Large intestine (tissue), 3 donors: ENCODE results near the gene RAB20. TPM values are rescaled to one million over a fixed set of nuclear protein-coding genes. Genes with fewer than 3 reads are reported as not detected.
A peak's percentile ranks its signal among the peaks of the same experiment; 100 is the strongest.

ENCODE experiments used
- DNase-seq, 2 donors: peaks; one replicate each; pipeline versions ENCODE4 v3.0.0 to v3.0.0-alpha.2; 2013
- H3K27ac ChIP-seq: one replicate; pipeline ENCODE4 v1.5.1; 2013; ENCODE audit warnings: low read length
- H3K27me3 ChIP-seq: 2 replicates; pipeline ENCODE4 v1.6.1; 2013; ENCODE audit warnings: low read length; ENCODE audit not compliant: control insufficient read depth, insufficient read depth
- H3K36me3 ChIP-seq: 2 replicates; pipeline ENCODE4 v1.6.1; 2013; ENCODE audit warnings: low read length; ENCODE audit not compliant: control insufficient read depth, insufficient read depth
- H3K4me1 ChIP-seq: one replicate; pipeline ENCODE4 v1.6.1; 2013; ENCODE audit warnings: low read length; ENCODE audit not compliant: control insufficient read depth, insufficient read depth
- H3K4me3 ChIP-seq: one replicate; pipeline ENCODE4 v1.5.1; 2013; ENCODE audit warnings: low read length
- H3K9me3 ChIP-seq: one replicate; pipeline ENCODE4 v1.6.1; 2013; ENCODE audit warnings: mild to moderate bottlenecking, low read depth, low read length, moderate library complexity; ENCODE audit not compliant: control insufficient read depth
- WGBS: methylation state at CpG from one replicate; pipeline ENCODE4 v1.1.5; 2013; ENCODE audit warnings: low lambda C conversion rate; ENCODE audit not compliant: insufficient coverage; 5-methylcytosine and 5-hydroxymethylcytosine counted together
- polyA plus RNA-seq: library from polyadenylated mRNA; unstranded; fragments of 120-200 nt; gene quantifications from one replicate; pipeline ENCODE4 v1.2.1, GENCODE V29; 2013

RAB20 gene
- polyA plus RNA-seq, 1 donor, result 23.9 TPM

DNA sequence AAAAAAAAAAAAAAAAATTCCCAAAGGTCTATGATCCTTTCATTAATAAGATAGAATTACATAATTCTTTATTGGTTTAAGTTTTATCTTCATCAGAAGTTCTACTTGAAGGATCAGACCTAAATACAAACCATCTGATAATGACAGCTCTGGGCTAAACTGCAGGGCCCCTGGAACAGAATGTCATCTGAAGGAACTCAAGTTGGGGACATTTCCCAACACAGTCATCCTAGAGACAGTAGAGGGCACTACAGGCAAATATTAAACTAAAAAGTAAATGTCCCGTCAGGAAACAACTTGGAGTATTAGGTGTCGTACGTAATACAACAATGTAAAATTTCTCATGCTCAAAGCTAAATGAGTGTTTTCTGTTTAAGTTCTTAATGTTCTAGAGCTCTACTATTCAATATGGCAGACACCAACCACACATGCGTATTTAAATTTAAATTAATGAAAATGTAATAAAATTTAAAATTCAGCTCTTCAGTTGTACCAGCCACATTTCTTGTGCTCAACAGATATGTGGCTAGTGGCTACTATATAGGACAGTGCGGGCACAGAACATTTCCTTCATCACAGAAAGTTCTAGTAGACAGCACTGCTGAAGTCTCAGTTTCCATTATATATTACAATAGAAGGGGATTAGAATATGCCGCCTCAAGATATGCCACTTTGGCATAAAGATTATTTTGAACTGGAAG lies 32.1 kb upstream of the RAB20 start:
- peak; percentile 43 to 64 for DNase-seq

GRCh38 chr13:110592665-110593064 lies 31.1 kb upstream of the RAB20 start:
- Histone ChIP-seq H3K27ac (no peak overlapping the region), H3K9me3 (no peaks in the 10 kb centered on the region), H3K27me3 (no peaks in the 10 kb centered on the region), H3K4me3 (no peak overlapping the region), H3K36me3 (no peaks in the 10 kb centered on the region), H3K4me1 (no peaks in the 10 kb centered on the region)
- 100% methylated on average over 1 of the region's 2 CpGs for WGBS
- DNase-seq, result no peak

More for the DNA sequence above, 32.1 kb upstream of the RAB20 start:
- no peaks in the 10 kb centered on the region for H3K27me3 ChIP-seq
- 100% methylated on average over 1 of the region's 6 CpGs for WGBS
- H3K4me1 ChIP-seq, result no peaks in the 10 kb centered on the region
- no peaks in the 10 kb centered on the region for H3K9me3 ChIP-seq
- H3K4me3 ChIP-seq, result no peak overlapping the region
- H3K36me3 ChIP-seq, result no peaks in the 10 kb centered on the region
- H3K27ac ChIP-seq, result no peak overlapping the region

DNA sequence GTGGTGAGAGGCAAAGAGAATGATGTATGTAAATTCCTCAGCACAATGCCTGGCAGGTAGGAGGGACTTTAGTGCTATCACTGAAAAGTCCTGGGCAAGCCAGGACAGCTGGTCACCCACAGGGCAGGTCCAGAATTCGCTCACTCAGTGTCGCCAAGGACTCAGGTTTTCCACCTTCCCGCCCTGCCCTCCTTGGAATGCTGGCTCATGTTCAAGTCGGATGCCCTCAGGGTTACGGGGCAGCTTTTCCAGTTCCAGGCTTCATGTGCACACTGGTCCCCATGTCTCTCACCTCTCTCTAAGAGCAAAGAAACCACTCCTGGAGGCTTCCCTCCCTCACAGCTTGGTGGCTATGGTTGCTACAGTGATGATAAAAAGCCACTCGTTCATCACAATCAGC lies 29.1 kb upstream of the RAB20 start:
- no peak for DNase-seq
- Histone ChIP-seq H3K36me3 (no peaks in the 10 kb centered on the region), H3K4me3 (no peak overlapping the region), H3K9me3 (no peaks in the 10 kb centered on the region), H3K4me1 (no peaks in the 10 kb centered on the region), H3K27ac (no peak overlapping the region), H3K27me3 (no peaks in the 10 kb centered on the region)
- no CpG with 5 or more reads among the region's 6 CpGs for WGBS

DNA sequence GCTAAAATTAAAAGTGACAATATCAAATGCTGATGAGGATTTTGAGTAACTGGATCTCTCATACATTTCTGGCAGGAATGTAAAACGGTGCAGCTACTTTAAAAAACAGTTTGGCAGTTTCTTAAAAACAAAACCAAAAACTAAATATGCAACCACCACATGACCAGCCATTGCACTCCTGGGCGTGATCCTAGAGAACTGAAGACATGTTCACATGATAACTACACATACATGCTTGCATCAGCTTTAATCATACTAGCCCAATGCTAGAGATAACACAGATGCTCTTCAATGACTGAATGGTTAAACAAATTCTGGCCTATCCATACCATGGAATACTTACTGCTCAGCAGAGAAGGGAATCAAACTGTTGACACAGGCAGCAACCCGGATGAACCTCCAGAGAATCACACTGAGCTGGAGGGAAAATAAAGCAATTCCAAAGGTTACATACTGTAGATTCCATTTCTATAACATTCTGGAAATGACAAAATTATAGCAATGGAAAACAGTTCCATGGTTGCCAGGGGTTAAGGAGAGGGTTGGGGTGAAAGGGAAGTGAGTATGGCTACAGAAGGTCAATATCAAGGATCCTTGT lies 28.4 kb upstream of the RAB20 start:
- no CpG with 5 or more reads among the region's 3 CpGs for WGBS
- no peaks in the 10 kb centered on the region for H3K27me3 ChIP-seq
- H3K4me1 ChIP-seq, result no peaks in the 10 kb centered on the region
- H3K36me3 ChIP-seq, result no peaks in the 10 kb centered on the region
- no peaks in the 10 kb centered on the region for H3K9me3 ChIP-seq
- no peak overlapping the region for H3K4me3 ChIP-seq
- no peak overlapping the region for H3K27ac ChIP-seq
- no peak for DNase-seq

DNA sequence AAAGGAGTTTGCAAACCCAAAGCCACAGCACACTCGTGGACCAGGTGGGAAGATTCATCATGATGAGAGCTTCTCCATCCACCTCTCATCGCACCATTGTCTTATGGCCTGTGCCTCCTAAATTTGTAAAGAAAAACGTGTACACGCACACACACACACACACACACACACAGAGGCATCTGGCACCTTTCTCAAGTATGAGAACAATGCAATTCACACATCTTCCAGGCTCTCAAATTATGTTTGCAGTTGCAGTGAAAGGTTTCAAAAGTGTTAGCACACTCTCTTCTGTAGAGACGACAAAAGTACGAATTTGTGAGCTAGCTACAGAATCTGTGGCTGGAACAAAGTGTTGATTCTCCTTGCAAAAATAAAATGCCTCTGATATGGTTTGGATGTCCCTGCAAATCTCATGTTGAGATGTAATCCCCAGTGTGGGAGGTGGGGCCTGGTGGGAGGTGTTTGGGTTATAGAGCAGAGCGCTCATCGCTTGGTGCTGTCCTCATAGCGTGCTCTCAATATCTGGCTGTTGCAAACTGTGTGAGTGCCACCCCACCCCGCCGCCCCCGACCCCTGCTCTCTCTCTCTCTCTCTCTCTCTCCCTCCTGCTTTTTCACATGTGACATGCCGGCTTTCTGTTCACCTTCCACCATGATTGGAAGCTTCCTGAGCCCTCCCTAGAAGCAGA lies 21.8 kb upstream of the RAB20 start:
- Histone ChIP-seq H3K27me3 (no peaks in the 10 kb centered on the region), H3K4me3 (no peak overlapping the region), H3K4me1 (no peaks in the 10 kb centered on the region), H3K27ac (no peak overlapping the region), H3K36me3 (no peaks in the 10 kb centered on the region), H3K9me3 (peaks cover 3% of the 10 kb centered on the region)
- DNase-seq, result no peak
- WGBS, result 87% methylated on average over 3 of the region's 13 CpGs

DNA sequence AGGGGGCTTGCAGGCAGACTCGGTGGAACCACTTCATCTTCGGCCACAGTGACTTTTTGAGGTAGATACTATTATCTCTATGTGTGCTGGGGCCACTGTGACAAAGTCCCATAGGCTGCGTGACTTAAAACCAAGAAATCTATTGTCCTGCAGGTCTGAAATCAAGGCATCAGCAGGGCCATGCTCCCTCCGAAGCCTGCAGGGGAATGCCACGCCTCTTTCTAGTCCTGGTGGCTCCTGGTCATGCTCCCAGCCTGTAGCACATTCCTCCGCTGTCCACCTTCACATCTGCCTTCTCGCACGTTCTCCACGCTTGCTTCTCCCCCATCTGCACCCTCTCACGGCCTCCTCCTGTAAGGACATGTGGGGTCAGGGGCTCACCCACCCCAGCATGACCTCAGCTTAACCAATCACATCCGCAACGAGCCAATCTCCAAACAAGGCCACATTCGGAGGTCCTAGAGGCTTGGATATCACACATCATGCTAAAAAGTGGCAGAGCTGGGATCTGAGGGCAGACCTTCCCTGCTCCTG lies 21.0 kb upstream of the RAB20 start:
- H3K4me1 ChIP-seq, result no peaks in the 10 kb centered on the region
- no peak overlapping the region for H3K27ac ChIP-seq
- no peaks in the 10 kb centered on the region for H3K36me3 ChIP-seq
- no peak for DNase-seq
- no peak overlapping the region for H3K4me3 ChIP-seq
- 95% methylated on average over 4 of the region's 13 CpGs for WGBS
- peaks cover 3% of the 10 kb centered on the region for H3K9me3 ChIP-seq
- no peaks in the 10 kb centered on the region for H3K27me3 ChIP-seq

DNA sequence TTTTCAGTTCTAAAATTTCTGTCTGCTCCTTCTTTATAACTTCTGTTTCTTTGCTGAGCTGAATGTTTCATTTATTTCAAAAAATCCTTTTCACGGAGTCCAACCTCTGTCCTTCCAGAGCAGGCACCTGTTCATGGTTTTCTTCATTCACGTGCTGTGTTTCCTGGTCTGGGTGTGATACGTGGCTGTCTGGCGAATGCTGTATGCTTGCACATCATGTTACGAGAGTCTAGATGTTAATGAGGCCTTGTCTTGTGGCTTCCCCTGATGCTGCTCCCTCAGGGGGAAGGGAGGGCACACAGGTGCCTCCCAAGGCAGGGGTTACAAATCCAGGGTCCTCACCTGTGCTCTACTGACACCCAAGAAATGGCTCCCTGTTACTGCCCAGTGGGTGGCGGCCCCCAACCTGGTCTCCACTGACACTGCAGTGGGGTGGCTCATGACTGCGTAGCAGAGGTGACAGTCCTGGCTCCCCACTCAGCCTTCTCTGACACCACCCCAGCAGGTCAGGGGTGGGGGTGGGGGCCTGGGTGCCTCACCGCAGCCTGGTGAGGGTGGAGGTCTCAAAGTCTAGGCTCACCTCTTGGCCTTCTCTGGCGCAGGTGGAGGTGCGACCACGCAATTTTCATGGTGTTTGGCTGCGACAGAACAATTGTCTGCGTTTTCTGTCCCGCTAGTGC lies 20.1 kb upstream of the RAB20 start:
- H3K4me3 ChIP-seq, result no peak overlapping the region
- peaks cover 3% of the 10 kb centered on the region for H3K9me3 ChIP-seq
- no peaks in the 10 kb centered on the region for H3K36me3 ChIP-seq
- H3K4me1 ChIP-seq, result no peaks in the 10 kb centered on the region
- no CpG with 5 or more reads among the region's 14 CpGs for WGBS
- no peak overlapping the region for H3K27ac ChIP-seq
- DNase-seq, result peak in 1 of 2 donors; percentile 60
- no peaks in the 10 kb centered on the region for H3K27me3 ChIP-seq

DNA sequence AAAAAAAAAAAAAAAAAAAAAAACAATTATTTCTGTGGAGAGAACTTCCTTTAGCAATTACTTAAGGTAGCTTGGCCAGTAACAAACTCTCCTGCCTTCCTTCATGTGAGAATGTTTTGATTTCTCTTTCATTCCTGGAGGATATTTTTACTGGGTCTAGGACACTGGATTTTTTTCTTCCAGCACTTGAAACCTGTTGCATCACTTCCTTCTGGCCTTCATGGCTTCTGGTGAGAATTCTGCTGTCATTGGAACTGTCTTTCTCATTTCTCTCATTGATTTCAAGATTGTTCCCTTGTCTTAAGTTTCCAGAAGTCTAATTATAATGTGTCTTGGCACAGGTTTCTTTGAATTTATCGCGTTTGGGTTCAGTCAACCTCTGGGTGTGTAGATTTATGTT lies 19.3 kb upstream of the RAB20 start:
- no peak overlapping the region for H3K4me3 ChIP-seq
- peaks cover 2% of the 10 kb centered on the region for H3K4me1 ChIP-seq
- no peaks in the 10 kb centered on the region for H3K27me3 ChIP-seq
- no peak for DNase-seq
- WGBS, result no CpG with 5 or more reads among the region's 2 CpGs
- H3K36me3 ChIP-seq, result no peaks in the 10 kb centered on the region
- peaks cover 3% of the 10 kb centered on the region for H3K9me3 ChIP-seq
- H3K27ac ChIP-seq, result no peak overlapping the region

DNA sequence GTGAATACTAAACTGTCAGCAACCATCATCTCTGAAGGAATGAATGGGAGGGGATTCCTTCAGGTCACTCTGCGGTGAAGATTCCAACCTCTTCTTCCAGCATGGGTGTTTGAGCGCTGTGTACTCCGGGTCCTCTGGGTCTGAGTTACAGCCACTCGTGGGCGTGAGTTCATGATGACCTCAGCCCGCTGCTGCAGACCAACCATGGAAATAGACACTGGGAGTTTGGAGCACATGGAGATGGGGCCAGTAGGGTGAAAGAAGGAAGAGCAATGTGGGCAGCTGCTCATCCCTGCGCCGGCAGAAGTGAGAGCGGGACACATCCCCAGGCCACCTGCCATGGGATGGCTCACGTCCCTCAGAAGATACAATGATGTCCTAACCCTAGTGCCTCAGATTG lies 16.8 kb upstream of the RAB20 start:
- H3K36me3 ChIP-seq, result no peaks in the 10 kb centered on the region
- peaks cover 3% of the 10 kb centered on the region for H3K9me3 ChIP-seq
- no CpG with 5 or more reads among the region's 10 CpGs for WGBS
- no peaks in the 10 kb centered on the region for H3K27me3 ChIP-seq
- H3K27ac ChIP-seq, result no peak overlapping the region
- H3K4me1 ChIP-seq, result peaks cover 3% of the 10 kb centered on the region
- no peak overlapping the region for H3K4me3 ChIP-seq
- DNase-seq, result no peak
